GM23338 (cell line): ENCODE results near the gene NUP62CL. TPM values are rescaled to one million over a fixed set of nuclear protein-coding genes. Genes with fewer than 3 reads are reported as not detected.

ENCODE experiments used
- ATAC-seq: fragments of 200-7000 bp; cut with Tn5 transposase; 3 replicates; pipeline ENCODE4 v1.9.1; 2020
- DNase-seq: peaks from one replicate; pipeline ENCODE4 v3.0.0-alpha.2; 2015; ENCODE audit warnings: low spot score
- H2AFZ ChIP-seq: fragments of 200-600 bp; sonication (generic); 2 replicates; pipeline ENCODE4 v1.8.0; 2016; ENCODE audit warnings: antibody characterized with exemption, mild to moderate bottlenecking, moderate library complexity
- H3F3A ChIP-seq: fragments of 200-600 bp; sonication (generic); replicated peaks from 2 replicates; pipeline ENCODE4 v1.8.0; 2017; ENCODE audit warnings: antibody characterized with exemption, mixed run types, low read depth
- H3K27ac ChIP-seq: fragments of 200-600 bp; sonication (generic); 2 replicates; pipeline ENCODE4 v1.6.1; 2016; ENCODE audit warnings: low read depth
- H3K27me3 ChIP-seq: fragments of 200-600 bp; sonication (generic); 2 replicates; pipeline ENCODE4 v1.8.0; 2016; ENCODE audit warnings: mild to moderate bottlenecking, mixed run types, moderate library complexity; ENCODE audit not compliant: insufficient read depth
- H3K36me3 ChIP-seq: fragments of 200-600 bp; sonication (generic); 2 replicates; pipeline ENCODE4 v1.8.0; 2016; ENCODE audit warnings: mild to moderate bottlenecking; ENCODE audit not compliant: insufficient read depth
- H3K4me1 ChIP-seq: fragments of 200-600 bp; sonication (generic); 2 replicates; pipeline ENCODE4 v1.8.0; 2016; ENCODE audit warnings: mild to moderate bottlenecking, moderate library complexity; ENCODE audit not compliant: insufficient read depth
- H3K4me2 ChIP-seq: fragments of 200-600 bp; sonication (generic); 2 replicates; pipeline ENCODE4 v1.7.1; 2017; ENCODE audit warnings: mixed run types
- H3K4me3 ChIP-seq: fragments of 200-600 bp; sonication (generic); 2 replicates; pipeline ENCODE4 v1.6.1; 2016; ENCODE audit warnings: mixed run types
- H3K79me2 ChIP-seq: fragments of 200-600 bp; sonication (generic); replicated peaks from 2 replicates; pipeline ENCODE4 v1.8.0; 2017; ENCODE audit warnings: mild to moderate bottlenecking; ENCODE audit not compliant: insufficient read depth
- H3K9me2 ChIP-seq: fragments of 200-600 bp; sonication (generic); 2 replicates; pipeline ENCODE4 v1.8.0; 2017; ENCODE audit not compliant: insufficient read depth
- H4K20me1 ChIP-seq: fragments of 200-600 bp; sonication (generic); replicated peaks from 2 replicates; pipeline ENCODE4 v1.8.0; 2017; ENCODE audit warnings: mild to moderate bottlenecking; ENCODE audit not compliant: insufficient read depth
- H3K27ac Mint-ChIP-seq: 2 replicates; pipeline ENCODE4 v1.8.0; 2020; ENCODE audit warnings: inconsistent platforms, mild to moderate bottlenecking, moderate library complexity, mixed read lengths
- H3K27me3 Mint-ChIP-seq: 3 replicates; pipeline ENCODE4 v1.8.0; 2022; ENCODE audit warnings: low read depth, mild to moderate bottlenecking, moderate library complexity, mixed read lengths, inconsistent platforms; ENCODE audit not compliant: insufficient read depth, poor library complexity
- H3K36me3 Mint-ChIP-seq: 3 replicates; pipeline ENCODE4 v1.8.0; 2021; ENCODE audit warnings: low read depth, mild to moderate bottlenecking, inconsistent platforms, moderate library complexity, mixed read lengths
- H3K4me1 Mint-ChIP-seq: 3 replicates; pipeline ENCODE4 v1.8.0; 2020; ENCODE audit warnings: mild to moderate bottlenecking, inconsistent platforms, mixed read lengths
- H3K4me3 Mint-ChIP-seq: 3 replicates; pipeline ENCODE4 v1.8.0; 2021; ENCODE audit warnings: moderate library complexity, mild to moderate bottlenecking, inconsistent platforms, mixed read lengths
- H3K9me3 Mint-ChIP-seq: 3 replicates; pipeline ENCODE4 v1.8.0; 2020; ENCODE audit warnings: moderate library complexity, mild to moderate bottlenecking, inconsistent platforms, mixed read lengths
- CREB1 ChIP-seq: fragments of 250-450 bp; sonication (Bioruptor Pico); IDR thresholded peaks from 2 replicates; pipeline ENCODE4 v1.5.0; 2020; ENCODE audit warnings: low read depth, mild to moderate bottlenecking, moderate library complexity
- ETS1 ChIP-seq: IDR thresholded peaks from 2 replicates; pipeline ENCODE4 v1.6.1; 2016; ENCODE audit warnings: antibody characterized with exemption
- EZH2 ChIP-seq: fragments of 200-600 bp; sonication (generic); IDR thresholded peaks from one replicate; pipeline ENCODE4 v1.8.0; 2017; ENCODE audit warnings: antibody characterized with exemption, mild to moderate bottlenecking, low read depth; ENCODE audit not compliant: unreplicated experiment
- EZH2phosphoT487 ChIP-seq: fragments of 200-600 bp; sonication (generic); IDR thresholded peaks from one replicate; pipeline ENCODE4 v1.8.1; 2018; ENCODE audit warnings: antibody characterized with exemption; ENCODE audit not compliant: unreplicated experiment
- JUNB ChIP-seq: IDR thresholded peaks from one replicate; pipeline ENCODE4 v1.6.1; 2016; ENCODE audit warnings: antibody characterized with exemption; ENCODE audit not compliant: unreplicated experiment
- NANOG ChIP-seq: IDR thresholded peaks from 2 replicates; pipeline ENCODE4 v1.6.1; 2016; ENCODE audit warnings: antibody characterized with exemption, borderline replicate concordance
- POLR2AphosphoS5 ChIP-seq: IDR thresholded peaks from 2 replicates; pipeline ENCODE4 v1.6.1; 2016; ENCODE audit warnings: antibody characterized with exemption, low read depth
- REST ChIP-seq: IDR thresholded peaks from one replicate; pipeline ENCODE4 v1.6.1; 2018; ENCODE audit warnings: antibody characterized with exemption; ENCODE audit not compliant: unreplicated experiment
- STAT1 ChIP-seq: IDR thresholded peaks from one replicate; pipeline ENCODE4 v1.6.1; 2016; ENCODE audit warnings: antibody characterized with exemption; ENCODE audit not compliant: unreplicated experiment
- ZNF114 ChIP-seq: fragments of 250-450 bp; sonication (Bioruptor Pico); IDR thresholded peaks from 2 replicates; pipeline ENCODE4 v1.5.0; 2020; ENCODE audit warnings: mild to moderate bottlenecking, moderate library complexity
- ZNF331 ChIP-seq: fragments of 250-450 bp; sonication (Bioruptor Pico); IDR thresholded peaks from 2 replicates; pipeline ENCODE4 v1.5.0; 2020; ENCODE audit warnings: low read depth, mild to moderate bottlenecking, moderate library complexity
- polyA plus RNA-seq: library from polyadenylated mRNA; unstranded; fragments of >200 nt; fragmentation: Nextera tagmentation; extraction: Ambion mirVana; gene quantifications from 2 replicates; pipeline ENCODE4 v1.2.1, GENCODE V29; 2016
- total RNA-seq: library from RNA; depleted of rRNA; stranded (reverse); fragments of >200 nt; shearing (Covaris generic); gene quantifications from 2 replicates; pipeline ENCODE4 v1.2.3, GENCODE V29; 2014
- TF ChIP-seq, protein P1 (sequence below): fragments of 250-450 bp; sonication (Bioruptor Pico); IDR thresholded peaks from 2 replicates; pipeline ENCODE4 v1.5.0; 2020; ENCODE audit warnings: mild to moderate bottlenecking, moderate library complexity
- TF ChIP-seq, protein P2 (sequence below), 2 experiments: fragments of 200-600 bp in 1 of 2; sonication (generic) in 1 of 2; conservative IDR thresholded peaks; 2 replicates each; pipeline versions ENCODE4 v1.5.1 to v1.6.1; 2016 to 2017; ENCODE audit warnings: antibody characterized with exemption in 2 of 2, low read depth in 2 of 2, mild to moderate bottlenecking in 2 of 2, moderate library complexity in 1 of 2

The NUP62CL gene
- total and polyA plus RNA-seq, 2 experiments from 2014 or later = 5.8 to 11.2 TPM

- H3K4me1 Mint-ChIP-seq = peaks cover 10% of the 10 kb centered on the region; the same call in 2 of the 3 replicates
- Histone ChIP-seq H3K27me3 (no peaks in the 10 kb centered on the region), H3K27ac (no peak overlapping the region), H3K79me2 (no peaks in the 10 kb centered on the region), H3K9me2 (no peaks in the 10 kb centered on the region), H3K4me2 (no peak overlapping the region), H2AFZ (no peak overlapping the region), H3K4me1 (peaks cover 12% of the 10 kb centered on the region; the same call in 1 of the 2 replicates), H4K20me1 (no peaks in the 10 kb centered on the region), H3F3A (no peaks in the 10 kb centered on the region), H3K36me3 (no peaks in the 10 kb centered on the region), H3K4me3 (no peak overlapping the region)
- ATAC-seq (no peak), DNase-seq (no peak)
- H3K4me3 Mint-ChIP-seq = no peak overlapping the region
- TF ChIP-seq ZNF114 (CRISPR knock-in tag) = no peak
- no peak for TF ChIP-seq CREB1 (CRISPR knock-in tag)
- TF ChIP-seq REST = no peak
- TF ChIP-seq POLR2AphosphoS5 = no peak
- TF ChIP-seq, protein P1, sequence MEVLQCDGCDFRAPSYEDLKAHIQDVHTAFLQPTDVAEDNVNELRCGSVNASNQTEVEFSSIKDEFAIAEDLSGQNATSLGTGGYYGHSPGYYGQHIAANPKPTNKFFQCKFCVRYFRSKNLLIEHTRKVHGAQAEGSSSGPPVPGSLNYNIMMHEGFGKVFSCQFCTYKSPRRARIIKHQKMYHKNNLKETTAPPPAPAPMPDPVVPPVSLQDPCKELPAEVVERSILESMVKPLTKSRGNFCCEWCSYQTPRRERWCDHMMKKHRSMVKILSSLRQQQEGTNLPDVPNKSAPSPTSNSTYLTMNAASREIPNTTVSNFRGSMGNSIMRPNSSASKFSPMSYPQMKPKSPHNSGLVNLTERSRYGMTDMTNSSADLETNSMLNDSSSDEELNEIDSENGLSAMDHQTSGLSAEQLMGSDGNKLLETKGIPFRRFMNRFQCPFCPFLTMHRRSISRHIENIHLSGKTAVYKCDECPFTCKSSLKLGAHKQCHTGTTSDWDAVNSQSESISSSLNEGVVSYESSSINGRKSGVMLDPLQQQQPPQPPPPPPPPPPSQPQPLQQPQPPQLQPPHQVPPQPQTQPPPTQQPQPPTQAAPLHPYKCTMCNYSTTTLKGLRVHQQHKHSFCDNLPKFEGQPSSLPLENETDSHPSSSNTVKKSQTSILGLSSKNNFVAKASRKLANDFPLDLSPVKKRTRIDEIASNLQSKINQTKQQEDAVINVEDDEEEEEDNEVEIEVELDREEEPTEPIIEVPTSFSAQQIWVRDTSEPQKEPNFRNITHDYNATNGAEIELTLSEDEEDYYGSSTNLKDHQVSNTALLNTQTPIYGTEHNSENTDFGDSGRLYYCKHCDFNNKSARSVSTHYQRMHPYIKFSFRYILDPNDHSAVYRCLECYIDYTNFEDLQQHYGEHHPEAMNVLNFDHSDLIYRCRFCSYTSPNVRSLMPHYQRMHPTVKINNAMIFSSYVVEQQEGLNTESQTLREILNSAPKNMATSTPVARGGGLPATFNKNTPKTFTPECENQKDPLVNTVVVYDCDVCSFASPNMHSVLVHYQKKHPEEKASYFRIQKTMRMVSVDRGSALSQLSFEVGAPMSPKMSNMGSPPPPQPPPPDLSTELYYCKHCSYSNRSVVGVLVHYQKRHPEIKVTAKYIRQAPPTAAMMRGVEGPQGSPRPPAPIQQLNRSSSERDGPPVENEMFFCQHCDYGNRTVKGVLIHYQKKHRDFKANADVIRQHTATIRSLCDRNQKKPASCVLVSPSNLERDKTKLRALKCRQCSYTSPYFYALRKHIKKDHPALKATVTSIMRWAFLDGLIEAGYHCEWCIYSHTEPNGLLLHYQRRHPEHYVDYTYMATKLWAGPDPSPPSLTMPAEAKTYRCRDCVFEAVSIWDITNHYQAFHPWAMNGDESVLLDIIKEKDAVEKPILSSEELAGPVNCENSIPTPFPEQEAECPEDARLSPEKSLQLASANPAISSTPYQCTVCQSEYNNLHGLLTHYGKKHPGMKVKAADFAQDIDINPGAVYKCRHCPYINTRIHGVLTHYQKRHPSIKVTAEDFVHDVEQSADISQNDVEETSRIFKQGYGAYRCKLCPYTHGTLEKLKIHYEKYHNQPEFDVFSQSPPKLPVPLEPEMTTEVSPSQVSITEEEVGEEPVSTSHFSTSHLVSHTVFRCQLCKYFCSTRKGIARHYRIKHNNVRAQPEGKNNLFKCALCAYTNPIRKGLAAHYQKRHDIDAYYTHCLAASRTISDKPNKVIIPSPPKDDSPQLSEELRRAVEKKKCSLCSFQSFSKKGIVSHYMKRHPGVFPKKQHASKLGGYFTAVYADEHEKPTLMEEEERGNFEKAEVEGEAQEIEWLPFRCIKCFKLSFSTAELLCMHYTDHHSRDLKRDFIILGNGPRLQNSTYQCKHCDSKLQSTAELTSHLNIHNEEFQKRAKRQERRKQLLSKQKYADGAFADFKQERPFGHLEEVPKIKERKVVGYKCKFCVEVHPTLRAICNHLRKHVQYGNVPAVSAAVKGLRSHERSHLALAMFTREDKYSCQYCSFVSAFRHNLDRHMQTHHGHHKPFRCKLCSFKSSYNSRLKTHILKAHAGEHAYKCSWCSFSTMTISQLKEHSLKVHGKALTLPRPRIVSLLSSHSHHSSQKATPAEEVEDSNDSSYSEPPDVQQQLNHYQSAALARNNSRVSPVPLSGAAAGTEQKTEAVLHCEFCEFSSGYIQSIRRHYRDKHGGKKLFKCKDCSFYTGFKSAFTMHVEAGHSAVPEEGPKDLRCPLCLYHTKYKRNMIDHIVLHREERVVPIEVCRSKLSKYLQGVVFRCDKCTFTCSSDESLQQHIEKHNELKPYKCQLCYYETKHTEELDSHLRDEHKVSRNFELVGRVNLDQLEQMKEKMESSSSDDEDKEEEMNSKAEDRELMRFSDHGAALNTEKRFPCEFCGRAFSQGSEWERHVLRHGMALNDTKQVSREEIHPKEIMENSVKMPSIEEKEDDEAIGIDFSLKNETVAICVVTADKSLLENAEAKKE (CRISPR knock-in tag) = no peak
- no peak for TF ChIP-seq JUNB
- TF ChIP-seq, protein P2, sequence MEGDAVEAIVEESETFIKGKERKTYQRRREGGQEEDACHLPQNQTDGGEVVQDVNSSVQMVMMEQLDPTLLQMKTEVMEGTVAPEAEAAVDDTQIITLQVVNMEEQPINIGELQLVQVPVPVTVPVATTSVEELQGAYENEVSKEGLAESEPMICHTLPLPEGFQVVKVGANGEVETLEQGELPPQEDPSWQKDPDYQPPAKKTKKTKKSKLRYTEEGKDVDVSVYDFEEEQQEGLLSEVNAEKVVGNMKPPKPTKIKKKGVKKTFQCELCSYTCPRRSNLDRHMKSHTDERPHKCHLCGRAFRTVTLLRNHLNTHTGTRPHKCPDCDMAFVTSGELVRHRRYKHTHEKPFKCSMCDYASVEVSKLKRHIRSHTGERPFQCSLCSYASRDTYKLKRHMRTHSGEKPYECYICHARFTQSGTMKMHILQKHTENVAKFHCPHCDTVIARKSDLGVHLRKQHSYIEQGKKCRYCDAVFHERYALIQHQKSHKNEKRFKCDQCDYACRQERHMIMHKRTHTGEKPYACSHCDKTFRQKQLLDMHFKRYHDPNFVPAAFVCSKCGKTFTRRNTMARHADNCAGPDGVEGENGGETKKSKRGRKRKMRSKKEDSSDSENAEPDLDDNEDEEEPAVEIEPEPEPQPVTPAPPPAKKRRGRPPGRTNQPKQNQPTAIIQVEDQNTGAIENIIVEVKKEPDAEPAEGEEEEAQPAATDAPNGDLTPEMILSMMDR (conservative IDR thresholded peaks at IDR 0.05; ENCODE audit: low read depth in 2 of 2) = no peak
- no peak for TF ChIP-seq ZNF331
- no peak for TF ChIP-seq NANOG
- no peak for TF ChIP-seq STAT1
- TF ChIP-seq ETS1 = no peak
- TF ChIP-seq EZH2 = no peak
- no peak for TF ChIP-seq EZH2phosphoT487
- no peaks in the 10 kb centered on the region; the same call in 2 of the 3 replicates for H3K9me3 Mint-ChIP-seq
- H3K36me3 Mint-ChIP-seq = no peaks in the 10 kb centered on the region
- no peak overlapping the region for H3K27ac Mint-ChIP-seq
- peaks cover 2% of the 10 kb centered on the region for H3K27me3 Mint-ChIP-seq
These were observed 53.2 kb downstream of the NUP62CL start for GRCh38 chrX:107153005-107153404.
